Urinary bladder (tissue), 4 donors: ENCODE measurements around the gene DIABLO. TPM values are rescaled to one million over a fixed set of nuclear protein-coding genes. Genes with fewer than 3 reads are reported as not detected.
"Not testable (repeated sequence)": the region's sequence is repeated elsewhere in the genome, so short reads cannot be mapped to it uniquely, and the experiment has no call there.

Source experiments
- DNase-seq: peaks from one replicate; pipeline ENCODE4 v3.0.0-alpha.2; 2015; ENCODE audit errors: extremely low spot score
- H3K27ac ChIP-seq: one replicate; pipeline ENCODE4 v1.5.1; 2013; ENCODE audit warnings: low read depth, mild to moderate bottlenecking, moderate library complexity
- H3K36me3 ChIP-seq: one replicate; pipeline ENCODE4 v1.6.1; 2013; ENCODE audit warnings: mild to moderate bottlenecking, moderate library complexity; ENCODE audit not compliant: insufficient read depth
- H3K4me1 ChIP-seq: one replicate; pipeline ENCODE4 v1.6.1; 2013; ENCODE audit warnings: mild to moderate bottlenecking, moderate library complexity; ENCODE audit not compliant: insufficient read depth
- H3K4me3 ChIP-seq: one replicate; pipeline ENCODE4 v1.5.1; 2013; ENCODE audit warnings: low read depth, low read length
- WGBS: extraction: QIAGEN DNeasy Blood & Tissue Kit; methylation state at CpG from one replicate; pipeline ENCODE4 v1.1.7; 2013; 5-methylcytosine and 5-hydroxymethylcytosine counted together
- polyA plus RNA-seq: library from polyadenylated mRNA; stranded (reverse); fragments of 200-250 nt; gene quantifications from one replicate; pipeline ENCODE4 v1.2.3, GENCODE V29; 2013
- total RNA-seq: library from RNA; depleted of rRNA; stranded (reverse); fragments of >200 nt; gene quantifications from one replicate; pipeline ENCODE4 v1.2.3, GENCODE V29; 2014
- donor health status: healthy with polysubstance abuse.
- donor health status: healthy.

The DIABLO gene
- total and polyA plus RNA-seq, 2 donors, result 46.2 to 52.0 TPM

DNA sequence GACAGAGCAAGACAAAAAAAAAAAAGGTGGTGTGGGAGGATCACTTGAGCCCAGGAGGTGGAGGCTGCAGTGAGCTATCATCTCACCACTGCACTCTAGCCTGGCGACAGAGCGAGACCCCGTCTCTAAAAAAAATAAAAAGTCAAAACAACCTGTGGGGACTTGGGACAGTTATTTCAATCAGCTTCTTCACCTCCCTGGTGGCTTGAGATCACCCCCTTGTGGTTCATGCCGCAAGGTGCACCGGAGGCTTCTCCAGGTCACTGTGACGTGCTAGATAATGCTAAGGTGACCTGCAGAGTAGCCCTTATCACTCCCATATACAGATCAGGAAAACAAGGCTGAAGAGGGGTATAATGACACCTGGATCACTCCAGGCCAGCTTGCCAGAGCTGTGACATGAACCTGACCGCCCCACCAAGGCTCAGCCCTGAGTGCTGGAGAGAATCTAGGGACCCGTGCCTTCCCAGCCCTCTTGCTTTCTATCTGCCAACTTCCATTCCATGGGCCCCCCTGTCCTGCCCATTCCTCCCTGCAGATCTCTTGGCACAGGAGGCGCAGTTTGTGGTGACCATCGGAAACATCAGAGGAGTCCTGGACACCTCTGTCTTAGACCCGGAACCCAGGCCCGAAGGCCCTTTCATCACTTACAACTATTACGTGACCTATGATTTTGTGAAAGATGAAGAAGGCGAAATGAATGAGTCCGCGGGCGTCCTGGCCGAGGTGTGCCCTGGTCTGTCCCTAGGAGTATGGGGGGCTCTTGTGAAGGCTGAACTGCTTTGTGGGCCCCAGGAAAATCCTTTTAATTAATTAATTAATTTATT, 34.8 kb downstream of the DIABLO start:
- Histone ChIP-seq H3K4me3 (no peak overlapping the region), H3K4me1 (no peaks in the 10 kb centered on the region), H3K36me3 (no peaks in the 10 kb centered on the region), H3K27ac (no peak overlapping the region)
- no peak for DNase-seq
- WGBS, result 67% methylated on average over 18 of the region's 18 CpGs

DNA sequence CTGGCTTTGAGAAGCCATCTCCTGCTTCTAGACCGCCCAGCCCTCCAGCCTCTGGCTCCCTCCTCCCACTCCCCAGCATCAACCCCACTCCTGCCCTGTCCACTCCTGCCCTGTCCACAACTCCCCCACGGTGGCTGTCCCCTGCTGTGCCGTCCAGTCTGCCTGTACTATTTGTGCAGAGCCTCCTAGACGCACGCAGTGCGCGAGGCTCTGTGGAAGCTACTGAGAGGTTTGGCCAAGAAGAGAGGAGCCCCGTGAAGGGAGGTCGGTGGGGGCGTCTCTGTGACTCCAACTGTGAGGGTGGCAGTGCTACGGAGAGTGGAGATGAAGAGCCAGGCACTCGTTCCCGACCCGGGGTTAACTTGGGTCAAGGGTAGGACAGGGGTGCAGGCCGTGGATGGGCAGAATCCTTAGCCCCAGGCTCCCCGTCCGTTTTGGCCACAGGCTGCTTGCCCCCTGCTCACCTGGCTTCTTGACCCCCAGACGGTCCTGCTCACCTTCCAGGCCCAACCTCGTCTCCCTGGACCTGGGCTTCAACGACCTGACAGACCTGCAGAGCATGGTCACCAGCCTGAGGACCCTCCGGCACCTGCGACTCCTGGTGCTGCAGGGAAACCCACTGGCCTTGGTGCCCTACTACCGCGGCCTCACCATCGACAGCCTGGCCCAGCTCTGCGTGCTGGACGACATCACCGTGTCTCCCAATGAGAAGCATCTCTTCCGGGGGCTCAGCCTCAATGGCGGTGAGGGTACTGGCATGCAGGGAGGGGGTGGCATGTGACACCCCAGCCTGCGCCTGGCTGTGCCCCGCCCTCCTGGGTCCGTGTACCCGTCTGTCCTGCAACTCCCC, 36.0 kb downstream of the DIABLO start:
- Histone ChIP-seq H3K36me3 (no peaks in the 10 kb centered on the region), H3K4me3 (no peak overlapping the region), H3K27ac (no peak overlapping the region), H3K4me1 (no peaks in the 10 kb centered on the region)
- DNase-seq, result no peak
- 90% methylated on average over 34 of the region's 34 CpGs for WGBS

DNA sequence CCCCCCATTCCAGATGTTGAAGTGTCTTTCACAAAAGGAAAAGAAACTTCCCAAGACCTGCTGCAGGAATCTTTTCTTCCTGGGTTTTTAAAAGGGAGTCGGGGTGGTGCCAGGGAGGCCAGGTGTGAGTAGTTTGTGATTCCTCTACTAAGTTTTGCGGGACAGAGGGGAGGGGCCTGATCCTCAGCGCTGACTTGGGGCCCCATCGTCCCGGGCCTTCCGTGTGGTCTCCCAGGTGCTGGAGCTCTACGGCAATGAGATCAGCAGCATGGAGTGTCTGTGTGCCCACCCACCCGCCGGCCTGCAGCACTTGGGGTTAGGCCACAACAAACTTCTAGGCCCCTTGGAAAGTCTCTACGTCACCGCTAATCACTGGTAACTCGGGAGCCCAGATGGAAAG, 38.4 kb downstream of the DIABLO start:
- DNase-seq, result no peak
- WGBS, result 55% methylated on average over 12 of the region's 12 CpGs
- Histone ChIP-seq H3K36me3 (no peaks in the 10 kb centered on the region), H3K4me3 (no peak overlapping the region), H3K4me1 (no peaks in the 10 kb centered on the region), H3K27ac (no peak overlapping the region)

DNA sequence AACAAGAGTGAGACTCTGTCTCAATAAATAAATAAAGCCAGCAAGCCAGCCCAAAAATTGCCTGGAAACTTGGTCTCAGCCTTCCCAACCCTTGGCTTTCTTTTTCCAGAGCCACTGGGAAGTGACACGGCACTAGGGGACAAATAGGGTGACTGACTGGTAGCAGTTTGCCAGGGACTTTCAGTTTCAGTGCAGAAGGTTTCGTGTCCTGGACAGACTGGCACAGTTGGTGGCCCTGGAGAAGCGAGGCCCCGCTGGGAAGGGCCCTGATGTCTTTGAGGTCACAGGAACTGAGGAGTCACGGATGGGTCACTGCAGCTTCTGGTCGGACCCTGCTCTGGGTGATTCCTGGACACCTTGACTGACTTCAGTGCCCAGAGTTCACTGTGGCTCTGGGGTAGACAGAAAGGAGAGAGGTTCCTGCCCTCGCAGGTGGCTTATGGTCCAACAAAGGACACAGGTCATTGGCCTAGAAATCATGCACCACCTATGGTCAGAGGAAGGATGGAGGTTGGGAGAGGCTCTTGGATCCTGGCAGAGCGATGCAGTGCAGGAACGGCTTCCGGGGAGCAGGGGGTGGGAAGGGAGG, 40.3 kb downstream of the DIABLO start:
- no peak for DNase-seq
- H3K36me3 ChIP-seq, result no peaks in the 10 kb centered on the region
- H3K4me3 ChIP-seq, result no peak overlapping the region
- WGBS, result 91% methylated on average over 10 of the region's 10 CpGs
- no peaks in the 10 kb centered on the region for H3K4me1 ChIP-seq
- H3K27ac ChIP-seq, result no peak overlapping the region

DNA sequence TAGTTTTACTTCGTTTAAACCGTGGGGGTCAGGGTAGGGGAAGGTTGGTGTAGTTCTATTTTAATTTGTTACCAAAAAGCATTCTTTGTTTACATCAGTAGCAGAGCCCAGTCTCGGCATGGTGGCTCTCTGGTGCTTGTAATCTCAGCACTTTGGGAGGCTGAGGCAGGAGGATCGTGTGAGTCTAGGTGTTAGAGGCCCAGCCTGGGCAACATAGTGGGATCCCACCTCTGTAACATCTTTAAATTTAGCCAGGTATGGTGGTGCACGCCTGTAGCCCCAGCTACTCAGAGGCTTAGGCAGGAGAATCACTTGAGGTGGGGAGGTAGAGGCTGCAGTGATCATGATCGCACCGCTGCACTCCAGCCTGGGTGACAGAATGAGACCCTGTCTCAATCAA, 40.8 kb downstream of the DIABLO start:
- Histone ChIP-seq H3K36me3 (no peaks in the 10 kb centered on the region), H3K4me1 (no peaks in the 10 kb centered on the region), H3K27ac (no peak overlapping the region), H3K4me3 (no peak overlapping the region)
- no peak for DNase-seq
- 95% methylated on average over 7 of the region's 7 CpGs for WGBS

DNA sequence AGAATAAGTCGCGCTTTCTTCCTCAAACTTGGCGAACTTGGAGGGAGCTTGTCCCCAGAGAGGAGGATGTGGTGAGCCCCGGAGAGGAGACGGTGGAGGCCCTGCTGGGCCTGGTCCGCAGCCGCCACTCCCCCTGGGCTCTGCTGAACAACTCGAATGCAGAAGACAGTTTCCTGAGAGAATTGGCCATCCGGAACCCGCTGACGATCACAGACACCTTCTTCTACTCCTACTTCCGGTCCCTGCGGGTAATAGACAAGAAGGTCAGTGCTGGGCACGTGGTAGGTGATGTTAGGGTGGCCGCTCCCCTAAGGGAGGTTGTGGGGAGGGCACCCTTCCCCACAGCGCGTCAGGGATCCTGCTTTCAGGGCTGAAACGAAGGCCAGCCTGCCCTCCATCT, 41.3 kb downstream of the DIABLO start:
- no peak for DNase-seq
- 85% methylated on average over 18 of the region's 18 CpGs for WGBS
- Histone ChIP-seq H3K36me3 (no peaks in the 10 kb centered on the region), H3K27ac (no peak overlapping the region), H3K4me1 (no peaks in the 10 kb centered on the region), H3K4me3 (no peak overlapping the region)

DNA sequence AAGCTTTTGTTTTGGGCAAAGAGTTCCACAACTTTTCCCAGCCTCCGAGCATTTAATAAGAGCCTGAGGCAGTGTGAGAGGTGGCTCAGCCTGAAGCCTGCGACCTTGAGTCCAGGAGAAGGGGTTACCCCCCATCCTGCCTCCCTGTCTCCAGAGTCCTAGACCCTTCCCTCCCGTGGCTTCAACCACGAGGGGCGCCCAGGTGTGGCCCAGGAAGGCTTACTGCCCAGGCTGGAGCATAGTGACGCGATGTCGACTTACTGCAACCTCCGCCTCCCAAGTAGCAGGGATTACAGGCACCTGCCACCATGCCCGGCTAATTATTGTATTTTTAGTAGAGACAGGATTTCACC, 42.3 kb downstream of the DIABLO start:
- no peak for DNase-seq
- Histone ChIP-seq H3K36me3 (no peaks in the 10 kb centered on the region), H3K4me1 (no peaks in the 10 kb centered on the region), H3K4me3 (peak overlapping the region; percentile 48), H3K27ac (no peak overlapping the region)
- 80% methylated on average over 10 of the region's 10 CpGs for WGBS

DNA sequence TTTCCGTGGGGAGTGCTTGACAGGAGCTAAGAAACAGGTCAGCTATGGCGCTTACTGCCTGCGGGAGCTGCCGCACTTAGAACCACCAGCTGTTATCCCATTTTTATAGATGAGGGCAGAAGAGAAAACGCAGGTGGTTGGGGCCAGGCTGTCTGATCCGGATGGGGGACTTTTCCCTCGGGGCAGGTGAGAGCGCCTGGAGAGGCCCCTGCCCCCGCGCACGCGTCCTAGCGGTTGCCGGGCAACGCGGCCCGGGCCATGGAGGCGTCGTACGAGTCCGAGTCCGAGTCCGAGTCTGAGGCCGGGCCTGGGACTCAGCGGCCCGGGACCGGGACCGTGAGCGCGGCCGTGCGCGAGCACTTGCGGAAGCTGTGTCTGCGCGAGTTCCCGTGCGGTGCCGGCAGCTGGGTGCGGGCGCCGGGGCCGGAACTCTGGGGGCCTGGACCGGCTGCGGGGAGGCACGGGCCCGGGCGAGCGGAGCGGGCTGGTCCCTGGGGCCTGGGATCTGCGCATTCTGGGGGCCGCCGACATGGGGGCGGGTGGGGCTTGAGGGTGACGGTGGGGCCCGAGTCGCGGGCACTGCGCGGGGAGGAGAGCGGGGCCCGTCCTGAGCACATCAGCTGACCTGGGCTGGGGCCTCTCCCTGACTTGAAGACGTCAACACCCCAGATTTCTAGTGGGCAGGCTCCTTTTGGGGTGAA, 42.8 kb downstream of the DIABLO start, which contains the start of gene LRRC43:
Gene LRRC43 (plus strand): TSS at position 237 of the 701 bp plus-strand sequence. CDS start 22 bp downstream, at position 259.
- no peak for DNase-seq
- H3K4me3 ChIP-seq, result peak within 1 kb of the TSS; percentile 48
- H3K4me1 ChIP-seq, result no peaks in the 10 kb centered on the region
- H3K27ac ChIP-seq, result no peak within 1 kb of the TSS
- 2% methylated on average over 63 of the region's 63 CpGs for WGBS
- H3K36me3 ChIP-seq, result no peaks in the 10 kb centered on the region

DNA sequence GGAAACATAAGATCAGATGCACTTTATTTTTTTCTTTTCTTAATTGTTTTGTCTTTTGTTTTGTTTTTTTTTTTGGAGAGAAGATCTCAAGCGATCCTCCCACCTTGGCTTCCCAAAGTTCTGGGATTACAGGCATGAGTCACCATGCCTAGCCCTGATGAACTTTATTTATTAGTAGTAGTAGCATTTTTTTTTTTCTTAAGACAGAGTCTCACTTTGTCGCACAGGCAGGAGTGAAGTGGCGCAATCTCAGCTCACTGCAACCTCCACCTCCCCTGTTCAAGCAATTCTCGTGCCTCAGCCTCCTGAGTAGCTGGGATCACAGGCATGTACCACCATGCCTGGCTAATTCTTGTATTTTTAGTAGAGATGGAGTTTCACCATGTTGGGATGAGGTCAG, 49.4 kb downstream of the DIABLO start:
- not testable (repeated sequence) for H3K36me3 ChIP-seq, H3K4me3 ChIP-seq, H3K27ac ChIP-seq, H3K4me1 ChIP-seq, DNase-seq
- WGBS, result 86% methylated on average over 4 of the region's 4 CpGs

DNA sequence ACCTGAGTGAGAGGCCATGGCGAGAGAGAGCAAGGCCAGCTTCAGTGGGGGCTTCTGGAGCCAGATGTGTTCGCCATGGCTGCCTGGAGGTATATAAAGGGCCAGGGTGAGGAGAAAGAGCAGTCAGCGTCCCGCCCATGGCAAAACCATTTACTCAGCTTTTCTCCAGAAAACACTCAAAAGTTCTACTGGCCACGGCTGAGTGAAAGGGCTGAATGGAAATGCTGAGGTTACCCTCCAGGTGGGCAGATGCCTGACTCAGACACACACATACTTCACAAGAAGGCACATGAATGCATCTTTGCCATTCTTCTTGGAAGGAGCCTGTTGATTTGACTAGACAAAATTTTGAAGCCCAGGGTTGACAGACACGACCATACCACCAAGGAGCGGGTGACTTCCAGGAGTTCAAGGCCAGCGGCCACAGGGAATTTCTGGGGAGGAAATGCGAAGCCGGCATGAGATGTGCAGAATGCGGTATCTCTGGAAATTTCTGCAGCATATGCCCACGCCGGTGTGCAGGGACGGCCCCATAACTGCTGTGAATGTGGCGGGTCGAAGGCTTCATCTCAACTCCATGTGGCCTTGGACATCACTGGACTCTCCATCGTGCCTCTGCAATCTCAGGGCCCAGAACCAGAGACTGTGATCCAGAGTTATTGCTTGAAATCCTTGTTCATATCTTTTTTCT, 51.6 kb downstream of the DIABLO start, which contains the start of gene IL31:
Gene IL31 (minus strand): TSS at position 67 of the 691 bp plus-strand sequence. CDS start 49 bp downstream, at position 18.
- Histone ChIP-seq H3K4me3 (no peak within 1 kb of the TSS), H3K4me1 (no peaks in the 10 kb centered on the region), H3K36me3 (no peaks in the 10 kb centered on the region), H3K27ac (no peak within 1 kb of the TSS)
- DNase-seq, result no peak
- 90% methylated on average over 17 of the region's 17 CpGs for WGBS

DNA sequence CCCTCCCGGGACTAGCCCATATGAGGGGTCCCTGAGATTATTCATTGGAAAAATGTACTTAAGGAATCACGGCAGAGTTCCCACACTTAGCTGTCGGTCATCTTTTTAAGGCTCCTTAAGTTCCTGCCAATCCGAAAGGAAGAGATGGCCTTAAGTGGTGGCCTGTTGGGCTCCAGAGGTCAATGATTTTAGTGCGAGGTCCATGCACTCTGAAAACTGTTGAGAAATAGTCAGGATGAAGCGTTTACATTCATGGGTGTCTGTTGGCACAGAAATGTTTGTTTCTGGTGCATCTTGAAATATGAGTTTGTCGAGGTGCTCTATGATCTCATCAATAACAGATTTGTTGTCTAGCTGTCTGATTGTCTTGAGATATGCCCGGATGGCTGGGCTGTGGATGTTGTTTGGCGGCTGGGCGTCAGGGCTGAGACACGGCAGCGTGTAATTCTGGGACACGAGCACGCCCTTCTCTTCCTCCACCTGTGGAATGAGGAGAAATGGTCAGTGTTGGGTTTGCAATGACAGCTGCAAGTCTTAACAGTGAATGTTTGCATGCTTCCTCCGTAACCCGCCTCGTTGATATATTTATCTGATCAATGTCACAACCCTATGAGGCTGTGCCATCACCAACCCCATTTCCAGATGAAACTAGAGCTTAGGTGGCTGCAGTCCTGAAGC, 53.5 kb downstream of the DIABLO start:
- DNase-seq, result no peak
- H3K4me3 ChIP-seq, result no peak overlapping the region
- H3K4me1 ChIP-seq, result no peaks in the 10 kb centered on the region
- H3K36me3 ChIP-seq, result no peaks in the 10 kb centered on the region
- 71% methylated on average over 17 of the region's 17 CpGs for WGBS
- no peak overlapping the region for H3K27ac ChIP-seq

DNA sequence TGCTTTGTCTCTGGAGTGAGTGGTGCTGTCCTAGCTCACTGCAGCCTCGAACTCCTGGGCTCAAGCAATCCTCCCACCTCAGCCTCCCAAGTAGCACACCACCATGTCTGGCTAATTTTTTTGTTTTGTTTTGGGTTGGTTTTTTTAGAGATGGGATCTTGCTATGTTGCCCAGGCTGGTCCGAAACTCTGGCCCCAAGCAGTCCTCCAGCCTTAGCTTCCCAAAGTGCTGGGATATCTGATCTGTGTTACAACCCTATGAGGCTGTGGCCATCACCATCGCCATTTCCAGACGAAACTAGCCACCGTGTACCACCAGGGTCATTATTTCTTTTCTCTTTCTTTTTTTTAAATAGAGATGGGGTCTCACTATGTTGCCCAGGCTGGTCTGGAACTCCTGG, 54.5 kb downstream of the DIABLO start:
- Histone ChIP-seq H3K4me1 (no peaks in the 10 kb centered on the region), H3K4me3 (no peak overlapping the region), H3K36me3 (no peaks in the 10 kb centered on the region), H3K27ac (no peak overlapping the region)
- DNase-seq, result no peak
- WGBS, result 89% methylated on average over 5 of the region's 5 CpGs
